ENCODE results near the gene BCAS4. TPM values are rescaled to one million over a fixed set of nuclear protein-coding genes. Genes with fewer than 3 reads are reported as not detected.

Gene BCAS4
- total RNA-seq, 3 donors from 2014 or later, result 6.6 to 22.2 (median 10.5) TPM

- no peak for TF ChIP-seq POLR2A (IDR thresholded peaks at IDR 0.05)
- TF ChIP-seq POLR2AphosphoS5 (IDR thresholded peaks at IDR 0.05), result no peak
- TF ChIP-seq, protein P1, sequence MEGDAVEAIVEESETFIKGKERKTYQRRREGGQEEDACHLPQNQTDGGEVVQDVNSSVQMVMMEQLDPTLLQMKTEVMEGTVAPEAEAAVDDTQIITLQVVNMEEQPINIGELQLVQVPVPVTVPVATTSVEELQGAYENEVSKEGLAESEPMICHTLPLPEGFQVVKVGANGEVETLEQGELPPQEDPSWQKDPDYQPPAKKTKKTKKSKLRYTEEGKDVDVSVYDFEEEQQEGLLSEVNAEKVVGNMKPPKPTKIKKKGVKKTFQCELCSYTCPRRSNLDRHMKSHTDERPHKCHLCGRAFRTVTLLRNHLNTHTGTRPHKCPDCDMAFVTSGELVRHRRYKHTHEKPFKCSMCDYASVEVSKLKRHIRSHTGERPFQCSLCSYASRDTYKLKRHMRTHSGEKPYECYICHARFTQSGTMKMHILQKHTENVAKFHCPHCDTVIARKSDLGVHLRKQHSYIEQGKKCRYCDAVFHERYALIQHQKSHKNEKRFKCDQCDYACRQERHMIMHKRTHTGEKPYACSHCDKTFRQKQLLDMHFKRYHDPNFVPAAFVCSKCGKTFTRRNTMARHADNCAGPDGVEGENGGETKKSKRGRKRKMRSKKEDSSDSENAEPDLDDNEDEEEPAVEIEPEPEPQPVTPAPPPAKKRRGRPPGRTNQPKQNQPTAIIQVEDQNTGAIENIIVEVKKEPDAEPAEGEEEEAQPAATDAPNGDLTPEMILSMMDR (IDR thresholded peaks at IDR 0.05), result no peak
- no peak overlapping the region for H3K4me3 ChIP-seq
- intact Hi-C loops (cut with DNase I; ENCODE audit: low total_unique reads), result no loop called here
- peaks cover 0 to 5% of the 10 kb centered on the region in 2 donors for H3K4me1 ChIP-seq
- H3K27me3 ChIP-seq, result no peaks in the 10 kb centered on the region
- H3K27ac ChIP-seq, result no peak overlapping the region
- no peaks in the 10 kb centered on the region for H3K9me3 ChIP-seq
- DNase-seq (ENCODE audit: low spot score in 2 of 2), result peak in 1 of 2 donors; percentile 8
- no peaks in the 10 kb centered on the region for H3K36me3 ChIP-seq
Observed at GRCh38 chr20:50750145-50750671, 44.7 kb upstream of the BCAS4 start.

- Histone ChIP-seq H3K27ac (no peak overlapping the region), H3K9me3 (no peaks in the 10 kb centered on the region), H3K4me1 (no peaks in the 10 kb centered on the region), H3K27me3 (no peaks in the 10 kb centered on the region), H3K36me3 (no peaks in the 10 kb centered on the region), H3K4me3 (no peak overlapping the region)
- TF ChIP-seq POLR2AphosphoS5 (IDR thresholded peaks at IDR 0.05) (no peak), POLR2A (IDR thresholded peaks at IDR 0.05) (no peak)
- TF ChIP-seq, protein P1 (IDR thresholded peaks at IDR 0.05), result no peak
- intact Hi-C loops (cut with DNase I; ENCODE audit: low total_unique reads), result no loop called here
- no peak for DNase-seq (ENCODE audit: low spot score in 2 of 2)
Observed at GRCh38 chr20:50753152-50753551, 41.7 kb upstream of the BCAS4 start.

DNA sequence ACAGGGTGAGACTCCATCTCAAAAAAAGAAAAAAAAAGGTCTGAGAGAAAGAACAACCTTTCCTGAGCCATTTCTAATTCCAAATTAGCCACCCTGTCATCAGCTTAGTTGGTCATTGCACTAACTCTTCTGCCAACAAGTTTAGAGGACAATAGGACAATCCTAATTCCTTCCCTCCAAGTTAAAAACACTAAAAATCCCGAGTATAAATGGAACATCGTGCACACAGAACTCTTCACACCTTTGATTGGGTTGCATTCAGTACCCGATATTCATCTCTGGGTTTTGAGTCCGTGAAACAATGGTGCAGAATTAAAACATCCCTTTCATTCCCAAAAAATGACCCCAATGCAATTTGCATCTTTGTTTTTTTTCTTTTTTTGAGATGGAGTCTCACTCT is 40.4 kb upstream of the BCAS4 start:
- no peak overlapping the region for H3K4me3 ChIP-seq
- no peak overlapping the region for H3K27ac ChIP-seq
- no peaks in the 10 kb centered on the region for H3K4me1 ChIP-seq
- H3K36me3 ChIP-seq, result no peaks in the 10 kb centered on the region
- TF ChIP-seq POLR2AphosphoS5 (IDR thresholded peaks at IDR 0.05), result no peak
- TF ChIP-seq, protein P1 (IDR thresholded peaks at IDR 0.05), result no peak
- no peak for TF ChIP-seq POLR2A (IDR thresholded peaks at IDR 0.05)
- H3K27me3 ChIP-seq, result no peaks in the 10 kb centered on the region
- intact Hi-C loops (cut with DNase I; ENCODE audit: low total_unique reads), result no loop called here
- no peak for DNase-seq (ENCODE audit: low spot score in 2 of 2)
- no peaks in the 10 kb centered on the region for H3K9me3 ChIP-seq

DNA sequence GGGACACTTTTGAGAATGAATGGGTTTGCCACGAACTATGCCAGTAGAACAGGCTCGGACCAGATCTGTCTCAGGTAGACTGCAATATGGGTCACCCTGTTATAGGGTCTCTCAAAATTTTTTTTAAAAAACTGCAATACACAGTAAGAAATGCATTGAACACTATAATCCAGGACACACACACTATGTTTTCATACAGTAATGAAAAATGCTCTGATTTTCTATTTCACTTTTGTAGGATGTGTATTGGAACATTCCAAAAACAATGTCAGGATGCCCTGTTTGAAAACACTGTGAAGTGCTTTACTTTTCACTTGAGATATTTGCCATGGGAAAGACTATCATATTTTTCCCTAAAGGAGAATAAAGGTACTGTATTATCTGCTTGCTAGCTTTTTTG is 38.4 kb upstream of the BCAS4 start:
- Histone ChIP-seq H3K4me1 (no peaks in the 10 kb centered on the region), H3K9me3 (no peaks in the 10 kb centered on the region), H3K27me3 (no peaks in the 10 kb centered on the region), H3K36me3 (no peaks in the 10 kb centered on the region), H3K4me3 (no peak overlapping the region), H3K27ac (no peak overlapping the region)
- intact Hi-C loops (cut with DNase I; ENCODE audit: low total_unique reads), result no loop called here
- no peak for TF ChIP-seq POLR2AphosphoS5 (IDR thresholded peaks at IDR 0.05)
- TF ChIP-seq POLR2A (IDR thresholded peaks at IDR 0.05), result no peak
- TF ChIP-seq, protein P1 (IDR thresholded peaks at IDR 0.05), result no peak
- DNase-seq (ENCODE audit: low spot score in 2 of 2), result no peak

DNA sequence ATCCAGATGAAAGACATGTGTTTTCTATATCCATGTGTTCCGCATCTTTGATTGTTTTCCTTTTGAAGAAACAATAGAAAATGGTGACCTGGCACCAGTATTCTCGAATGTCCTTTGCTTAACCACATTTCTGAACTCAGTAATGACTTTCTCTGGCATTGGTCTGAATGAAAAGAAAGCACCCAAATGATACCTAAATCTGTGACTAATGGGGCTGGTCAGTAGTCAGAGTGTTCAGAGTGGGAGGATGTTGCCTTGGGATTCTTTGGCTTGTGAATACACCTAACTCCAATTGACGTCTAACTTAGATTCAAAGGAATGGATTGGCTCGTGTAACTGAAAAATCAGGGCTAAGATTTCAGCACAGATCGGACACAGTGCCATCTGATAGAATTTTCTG is 36.4 kb upstream of the BCAS4 start:
- Histone ChIP-seq H3K4me1 (no peaks in the 10 kb centered on the region), H3K27ac (peak overlapping the region in 1 of 2 donors; percentile 52), H3K27me3 (no peaks in the 10 kb centered on the region), H3K9me3 (no peaks in the 10 kb centered on the region), H3K36me3 (no peaks in the 10 kb centered on the region), H3K4me3 (no peak overlapping the region)
- no peak for DNase-seq (ENCODE audit: low spot score in 2 of 2)
- TF ChIP-seq POLR2A (IDR thresholded peaks at IDR 0.05) (no peak), POLR2AphosphoS5 (IDR thresholded peaks at IDR 0.05) (no peak)
- TF ChIP-seq, protein P1 (IDR thresholded peaks at IDR 0.05), result no peak
- intact Hi-C loops (cut with DNase I; ENCODE audit: low total_unique reads), result no loop called here

All from breast epithelium (tissue), 4 donors.